Right kidney (tissue), 1 donor: ENCODE data around the gene TENT5A.
A peak's percentile ranks its signal among the peaks of the same experiment; 100 is the strongest.

Source experiments
- DNase-seq: peaks from one replicate; pipeline ENCODE4 v3.0.0-alpha.2; 2016

Gene TENT5A

DNA sequence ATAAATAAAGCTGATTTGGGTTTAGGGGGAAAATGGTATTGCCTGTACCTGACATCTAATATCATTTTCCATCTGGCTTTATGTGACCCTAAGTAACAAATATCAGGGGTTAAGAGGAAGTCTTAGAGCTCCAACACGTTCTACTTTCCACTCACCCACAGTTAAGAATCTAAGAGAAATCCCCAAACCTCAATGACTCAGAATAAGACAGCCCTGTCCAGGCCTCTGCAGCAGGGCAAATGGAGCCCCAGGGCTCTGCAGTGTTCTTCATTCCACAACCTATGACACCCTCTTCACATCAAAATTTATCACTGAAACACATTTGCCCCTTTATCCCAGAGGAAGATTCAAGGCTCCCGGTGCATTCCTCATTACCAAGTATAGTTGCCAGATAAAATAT lies 20.3 kb upstream of the TENT5A start:
- no peak for DNase-seq

DNA sequence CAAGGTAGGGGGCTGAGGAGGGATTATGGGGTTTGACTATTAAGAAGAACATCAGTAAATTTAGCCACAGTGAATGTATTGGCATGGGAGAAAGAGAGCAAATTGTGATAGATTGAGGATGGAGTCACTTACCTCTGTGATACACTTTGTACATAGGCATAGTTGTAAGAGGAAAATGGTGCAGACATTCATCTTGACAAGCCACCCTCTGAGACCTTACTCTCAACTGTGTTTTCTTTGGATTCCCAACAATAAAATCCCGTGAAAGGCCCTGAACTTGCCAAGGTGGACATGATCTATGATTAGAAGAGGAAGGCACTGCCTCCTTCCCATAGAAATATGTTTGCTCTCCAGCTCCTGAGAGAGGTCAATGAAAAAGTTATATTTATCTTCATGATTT lies 18.6 kb upstream of the TENT5A start:
- DNase-seq = no peak

DNA sequence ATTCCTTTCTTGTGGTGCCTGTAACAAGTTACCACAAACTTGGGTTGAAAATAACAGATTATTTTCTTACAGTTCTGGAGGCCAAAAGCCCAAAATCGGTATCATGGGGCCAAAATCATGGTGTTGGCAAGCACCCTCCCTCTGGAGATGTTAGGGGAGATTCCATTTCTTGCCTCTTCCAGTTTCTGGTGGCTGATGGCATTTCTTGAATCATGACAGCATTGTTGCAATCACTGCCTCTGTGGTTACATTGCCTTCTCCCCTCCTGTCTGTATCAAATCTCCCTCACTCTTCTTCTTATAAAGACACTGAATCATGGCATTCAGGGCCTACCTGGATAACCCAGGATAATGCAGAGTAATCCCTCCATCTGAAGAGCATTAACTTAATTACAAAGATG lies 17.9 kb upstream of the TENT5A start:
- no peak for DNase-seq

DNA sequence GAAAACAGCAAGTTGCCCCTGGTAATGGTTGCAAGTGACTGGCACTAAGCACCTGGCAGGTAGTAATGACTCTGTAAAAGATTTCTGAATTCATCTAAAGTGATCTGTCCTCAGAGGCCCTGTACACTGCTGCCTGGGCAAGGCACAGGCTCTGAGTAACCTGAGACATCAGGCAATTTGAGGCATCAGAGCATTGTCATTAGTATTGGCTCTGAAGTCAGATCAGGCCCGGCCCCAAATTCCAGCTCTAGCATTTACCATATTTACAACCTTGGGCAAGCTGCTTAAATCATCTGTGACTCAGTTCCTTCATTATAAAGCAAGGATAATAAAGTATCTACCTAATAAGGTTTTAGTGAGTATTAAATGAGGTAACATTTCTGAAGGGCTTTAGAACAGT lies 17.3 kb upstream of the TENT5A start:
- no peak for DNase-seq

DNA sequence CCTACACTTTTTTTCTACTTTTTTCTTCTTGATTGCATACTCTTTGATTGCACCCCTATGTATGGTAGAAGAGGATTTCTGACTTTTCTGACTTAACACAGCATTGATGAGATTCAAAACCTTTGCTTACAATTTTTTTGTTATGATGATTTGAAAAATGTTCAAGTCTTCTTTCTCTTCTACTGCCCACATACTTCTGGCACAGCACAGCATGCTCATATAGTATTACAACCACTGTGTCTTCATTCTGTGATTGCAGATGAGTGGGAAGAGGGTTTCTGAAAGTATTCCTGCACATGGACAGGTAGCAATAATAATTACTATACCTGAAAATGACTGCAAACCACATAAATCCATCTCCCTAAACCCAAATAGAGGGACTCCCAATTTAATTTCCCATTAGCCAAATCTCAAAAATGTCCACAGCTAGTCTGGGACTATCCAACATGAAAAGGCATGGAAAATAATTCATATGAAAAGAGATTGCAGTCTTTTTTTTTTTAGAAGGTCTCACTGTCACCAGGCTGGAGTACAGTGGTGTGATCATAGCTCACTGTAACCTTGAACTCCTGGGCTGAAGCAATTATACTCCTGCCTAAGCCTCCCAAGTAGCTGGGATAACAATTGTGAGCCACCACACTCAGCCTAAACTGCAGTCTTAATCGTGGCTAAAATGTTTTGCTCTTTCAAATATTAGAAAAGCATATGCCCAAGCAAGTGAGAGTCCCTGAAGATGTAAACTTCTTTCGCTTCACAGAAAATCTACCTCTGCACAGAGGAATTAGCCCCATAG lies 15.9 kb upstream of the TENT5A start:
- DNase-seq = no peak

GRCh38 chr6:81767163-81767891 lies 14.8 kb upstream of the TENT5A start:
- no peak for DNase-seq

DNA sequence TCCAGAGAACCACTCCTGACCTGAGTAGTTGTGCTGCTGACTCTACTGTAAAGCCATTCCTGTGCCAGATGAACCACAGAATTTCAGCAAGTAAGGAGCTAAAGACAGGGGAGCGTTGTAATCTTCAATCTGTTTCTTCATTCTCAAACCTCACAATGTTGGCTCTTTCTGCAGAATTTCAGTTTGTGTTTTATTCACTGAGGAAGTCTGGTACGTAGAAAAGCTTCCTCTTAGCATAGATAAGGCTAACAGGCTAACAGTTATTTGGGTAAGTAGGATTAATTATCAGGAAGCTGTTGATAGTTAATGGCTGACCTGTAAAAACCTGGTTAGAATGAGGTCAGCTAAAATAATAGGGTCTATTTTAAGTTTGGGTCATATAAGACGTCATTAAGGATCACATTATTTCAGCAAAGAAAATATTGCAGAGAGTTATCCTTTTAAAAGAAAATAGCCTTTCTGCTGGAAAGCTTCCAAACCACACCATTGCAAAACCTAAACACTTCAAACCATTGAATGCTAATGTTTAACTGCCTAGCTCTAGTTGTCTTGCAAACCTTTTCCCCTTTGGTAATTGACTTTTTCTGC lies 14.1 kb upstream of the TENT5A start:
- DNase-seq = no peak

GRCh38 chr6:81764531-81764930 lies 12.1 kb upstream of the TENT5A start:
- DNase-seq = no peak

GRCh38 chr6:81763968-81764367 lies 11.5 kb upstream of the TENT5A start:
- no peak for DNase-seq

DNA sequence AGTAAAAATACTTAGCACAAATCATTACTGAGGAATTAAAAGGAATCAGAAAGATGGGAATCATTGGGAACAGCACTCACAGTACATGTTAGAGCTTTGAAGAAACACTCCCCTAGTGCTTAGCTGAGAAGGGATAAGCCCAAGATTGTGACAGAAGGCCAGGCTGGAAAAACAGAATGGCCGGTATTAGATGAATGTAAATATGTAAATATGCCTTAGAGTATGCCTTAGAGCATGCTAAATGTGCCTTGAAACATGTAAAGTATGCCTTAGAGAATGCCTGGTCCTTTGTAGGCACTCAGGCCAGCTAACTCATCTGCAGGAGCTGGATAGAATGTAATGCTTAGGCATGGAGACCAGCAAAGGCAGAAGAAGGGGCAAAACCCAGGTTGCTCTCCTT lies 10.6 kb upstream of the TENT5A start:
- no peak for DNase-seq

GRCh38 chr6:81762606-81763005 lies 10.1 kb upstream of the TENT5A start:
- no peak for DNase-seq

- DNase-seq = no peak
Observed at GRCh38 chr6:81762132-81762531, 9.7 kb upstream of the TENT5A start.

DNA sequence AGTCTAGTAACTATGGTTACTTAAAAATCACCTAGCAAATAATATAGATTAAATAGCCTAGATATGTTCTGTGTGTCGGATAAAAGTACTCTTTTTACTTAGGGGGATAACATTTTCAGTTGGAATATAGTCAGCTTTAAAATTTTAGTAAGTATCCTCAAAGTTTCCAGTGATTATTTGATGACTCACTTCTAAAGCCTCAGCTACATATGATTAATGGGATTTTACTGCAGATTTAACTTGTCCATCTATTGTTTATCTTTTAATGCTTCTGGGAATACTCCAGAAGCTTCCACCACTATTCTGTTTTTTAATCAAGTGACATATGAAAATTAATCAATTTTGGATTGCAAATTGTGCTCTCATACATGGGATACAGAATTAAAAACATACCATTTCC lies 8.7 kb upstream of the TENT5A start:
- no peak for DNase-seq

DNA sequence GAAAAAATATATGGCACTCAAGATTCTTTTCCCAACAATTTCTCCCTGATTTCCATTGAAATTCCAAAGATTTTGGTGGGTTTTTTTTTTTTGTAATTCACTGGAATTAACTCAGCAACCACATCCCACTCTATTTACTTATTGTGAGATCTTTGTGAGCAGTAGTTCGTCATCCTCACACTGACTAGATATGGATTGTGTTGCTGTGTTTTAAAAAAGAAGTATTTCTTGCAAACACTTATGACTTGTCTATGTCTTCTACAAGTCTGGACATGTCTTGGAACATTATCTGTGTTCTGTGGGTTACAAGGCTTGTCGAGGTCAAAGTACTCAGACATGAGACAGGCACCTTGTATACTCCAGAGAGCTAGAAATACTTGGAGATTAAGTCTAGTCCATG lies 7.3 kb upstream of the TENT5A start:
- DNase-seq = no peak

- DNase-seq = no peak
Observed at GRCh38 chr6:81758221-81758620, 5.7 kb upstream of the TENT5A start.

- DNase-seq = no peak
Observed at GRCh38 chr6:81756690-81757089, 4.2 kb upstream of the TENT5A start.

- no peak for DNase-seq
Observed at GRCh38 chr6:81755551-81755950, 3.1 kb upstream of the TENT5A start.

DNA sequence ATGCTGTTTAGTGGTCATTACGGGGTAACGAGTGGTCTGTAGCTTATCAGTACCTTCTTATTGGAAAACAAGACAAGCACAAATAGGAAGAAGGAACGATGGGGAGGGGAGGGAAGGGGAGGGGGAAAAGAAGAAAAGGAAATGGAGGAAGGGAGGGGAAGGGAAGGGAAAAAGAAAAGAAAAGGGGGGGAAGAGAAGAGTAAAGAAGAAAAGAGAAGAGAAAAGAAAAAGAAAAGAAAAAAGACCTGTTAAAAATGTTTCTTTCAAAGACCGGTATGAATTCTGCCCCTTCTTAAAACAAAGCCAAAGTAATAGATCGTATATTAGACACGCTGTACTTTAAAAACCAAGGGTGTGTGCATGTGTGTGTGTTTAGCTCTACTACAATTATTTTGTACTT lies 2.4 kb upstream of the TENT5A start:
- DNase-seq = no peak

GRCh38 chr6:81753711-81754577 lies 1.5 kb upstream of the TENT5A start:
- peak; percentile 83 for DNase-seq

DNA sequence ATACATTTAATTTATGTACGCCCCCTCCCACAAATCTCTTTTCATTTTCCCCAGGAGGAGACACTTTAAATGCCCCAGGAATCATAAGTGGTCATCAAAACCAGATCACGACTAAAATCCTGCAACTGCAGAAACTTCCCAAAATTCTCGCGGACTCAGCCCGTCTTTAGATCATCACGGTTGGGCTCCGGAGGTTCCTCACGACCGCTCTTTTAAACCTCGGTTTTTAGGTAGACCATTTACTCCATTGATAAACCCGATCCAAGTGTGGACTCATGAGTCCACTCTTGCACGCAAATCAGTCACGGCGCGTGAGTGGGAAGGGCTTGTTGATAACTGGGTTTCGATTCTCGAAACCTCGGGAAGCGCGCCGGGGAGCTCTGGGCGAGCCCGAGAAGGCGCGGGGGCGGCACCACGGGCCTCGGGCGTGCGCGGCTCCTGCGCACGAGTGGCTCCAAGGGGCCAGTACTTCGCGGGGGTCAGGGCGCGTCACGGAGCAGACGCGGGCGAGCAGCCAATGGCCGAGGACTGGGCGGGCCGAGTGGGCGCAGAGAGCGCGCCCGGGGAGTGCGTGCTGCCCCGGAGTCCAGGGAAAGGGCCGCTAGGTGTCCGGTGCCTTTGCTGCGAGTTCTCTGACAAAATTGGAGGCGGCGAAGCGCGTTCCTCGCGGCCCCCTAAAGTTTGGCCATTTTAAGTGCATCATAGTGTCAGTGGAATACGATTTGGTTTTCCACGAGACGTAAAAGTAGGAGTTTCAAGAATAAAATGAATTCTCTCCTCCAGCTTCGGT lies 635 bp upstream of the TENT5A start:
- peak; percentile 89 for DNase-seq

GRCh38 chr6:81751388-81752083 lies 945 bp downstream of the TENT5A start:
- peak; percentile 73 for DNase-seq
